Endothelial cell of umbilical vein (primary cell): ENCODE results near the gene NMNAT3. TPM values are rescaled to one million over a fixed set of nuclear protein-coding genes. Genes with fewer than 3 reads are reported as not detected.

Source experiments
- BruUV-seq: library from RNA; stranded (reverse); fragments of 400-500 nt; replicated peaks from 2 replicates; lab custom pipeline; 2021; lab: Mats Ljungman, UMichigan
- CTCF ChIA-PET: fragments of 300-600, 350-600 bp; sonication (Branson Sonifier 250); formaldehyde crosslinking; loops from one replicate; lab custom pipeline; 2021; ENCODE audit warnings: antibody characterized with exemption, inconsistent platforms; lab: Charles Lee
- POLR2A ChIA-PET: fragments of 300-600, 350-600 bp; sonication (Branson Sonifier 250); formaldehyde crosslinking; loops from one replicate; lab custom pipeline; 2021; ENCODE audit warnings: antibody characterized with exemption, inconsistent platforms; lab: Charles Lee
- DNase-seq: peaks from one replicate; pipeline ENCODE4 v3.0.0-alpha.2; 2011; ENCODE audit warnings: low read depth, low spot score
- FAIRE-seq: peaks from 2 replicates; lab custom pipeline; 2011; peaks lifted over from hg19 to GRCh38; lab: Jason Lieb, UNC
- H2AFZ ChIP-seq: 2 replicates; pipeline ENCODE4 v1.6.0; 2012; ENCODE audit warnings: low read depth, low read length, control low read depth, inconsistent platforms
- H3K27ac ChIP-seq: 2 replicates; pipeline ENCODE4 v1.5.1; 2011; ENCODE audit warnings: low read depth, mild to moderate bottlenecking, control low read depth, low read length, moderate library complexity; ENCODE audit not compliant: insufficient read depth
- H3K27me3 ChIP-seq, 2 experiments: 2 replicates each; pipeline versions ENCODE4 v1.6.0 to v1.6.1; 2011; ENCODE audit warnings: low read length in 2 of 2, mixed read lengths in 1 of 2; ENCODE audit not compliant: control insufficient read depth in 2 of 2, insufficient read depth in 2 of 2
- H3K36me3 ChIP-seq, 2 experiments: 2 replicates in 1 of 2; 3 replicates in 1 of 2; pipeline ENCODE4 v1.5.1; 2011; ENCODE audit warnings: low read length in 2 of 2, mild to moderate bottlenecking in 1 of 2, moderate library complexity in 1 of 2; ENCODE audit not compliant: control insufficient read depth in 2 of 2, insufficient read depth in 2 of 2; ENCODE audit errors: extremely low read depth in 1 of 2
- H3K4me1 ChIP-seq: 3 replicates; pipeline ENCODE4 v1.5.1; 2011; ENCODE audit warnings: mild to moderate bottlenecking, low read length; ENCODE audit not compliant: control insufficient read depth, insufficient read depth; ENCODE audit errors: extremely low read depth
- H3K4me2 ChIP-seq: 2 replicates; pipeline ENCODE4 v1.6.1; 2011; ENCODE audit warnings: low read length, control low read depth, mixed read lengths; ENCODE audit not compliant: insufficient read depth
- H3K4me3 ChIP-seq, 3 experiments: fragments of 200-600 bp in 1 of 3; sonication (generic), shearing (Covaris generic) in 1 of 3; replicated peaks in 1 of 3; 2 replicates each; pipeline ENCODE4 v1.5.1; 2011 to 2016; ENCODE audit warnings: control low read depth in 3 of 3, low read length in 3 of 3, mild to moderate bottlenecking in 2 of 3, inconsistent platforms in 1 of 3, low read depth in 1 of 3, moderate library complexity in 1 of 3; ENCODE audit not compliant: insufficient read depth in 1 of 3
- H3K79me2 ChIP-seq: 2 replicates; pipeline ENCODE4 v1.6.0; 2012; ENCODE audit warnings: low read length, inconsistent platforms; ENCODE audit not compliant: control insufficient read depth, insufficient read depth
- H3K9ac ChIP-seq: replicated peaks from 2 replicates; pipeline ENCODE3; 2011; ENCODE audit warnings: low read length, control low read depth; ENCODE audit not compliant: insufficient read depth; ENCODE audit errors: extremely low read depth
- H3K9me1 ChIP-seq: replicated peaks from 3 replicates; pipeline ENCODE4 v1.6.0; 2011; ENCODE audit warnings: mild to moderate bottlenecking, low read length; ENCODE audit not compliant: control insufficient read depth, insufficient read depth; ENCODE audit errors: extremely low read depth
- H3K9me3 ChIP-seq: replicated peaks from 2 replicates; pipeline ENCODE4 v1.5.1; 2012; ENCODE audit warnings: low read length, inconsistent platforms; ENCODE audit not compliant: control insufficient read depth, insufficient read depth
- H4K20me1 ChIP-seq: replicated peaks from 2 replicates; pipeline ENCODE3; 2011; ENCODE audit warnings: mild to moderate bottlenecking, low read length; ENCODE audit not compliant: control insufficient read depth, insufficient read depth; ENCODE audit errors: extremely low read depth
- CTCF ChIP-seq, 2 donors: IDR thresholded peaks; 1 replicate in 1 of 2; 2 replicates in 1 of 2; pipeline ENCODE4 v1.5.1; 2011; ENCODE audit warnings: low read length in 2 of 2, mild to moderate bottlenecking in 2 of 2, moderate library complexity in 2 of 2, control low read depth in 1 of 2, inconsistent platforms in 1 of 2, low read depth in 1 of 2; ENCODE audit not compliant: insufficient read depth in 1 of 2; ENCODE audit errors: extremely low read depth in 1 of 2
- EZH2 ChIP-seq: IDR thresholded peaks from 2 replicates; pipeline ENCODE4 v1.6.1; 2012; ENCODE audit warnings: borderline replicate concordance, low read depth, mild to moderate bottlenecking, moderate library complexity, low read length, inconsistent platforms; ENCODE audit not compliant: severe bottlenecking
- FOS ChIP-seq: IDR thresholded peaks from 2 replicates; pipeline ENCODE4 v1.6.1; 2011; ENCODE audit warnings: mild to moderate bottlenecking, low read length, moderate library complexity, borderline replicate concordance; ENCODE audit not compliant: insufficient read depth
- GATA2 ChIP-seq: IDR thresholded peaks from 2 replicates; pipeline ENCODE4 v1.7.0; 2011; ENCODE audit warnings: low read depth, mild to moderate bottlenecking, moderate library complexity, mixed read lengths, low read length; ENCODE audit not compliant: insufficient read length, insufficient read depth
- JUN ChIP-seq: IDR thresholded peaks from 2 replicates; pipeline ENCODE4 v1.6.1; 2011; ENCODE audit warnings: borderline replicate concordance, low read depth; ENCODE audit not compliant: insufficient read length, insufficient read depth
- MAX ChIP-seq: IDR thresholded peaks from 2 replicates; pipeline ENCODE4 v1.6.1; 2011; ENCODE audit not compliant: insufficient read depth, insufficient read length
- MYC ChIP-seq: IDR thresholded peaks from one replicate; pipeline ENCODE4 v1.6.1; 2011; ENCODE audit warnings: mild to moderate bottlenecking, low read depth, low read length
- POLR2A ChIP-seq: IDR thresholded peaks from 2 replicates; pipeline ENCODE4 v1.6.1; 2012; ENCODE audit warnings: low read depth, mild to moderate bottlenecking, control low read depth, low read length
- POLR2AphosphoS5 ChIP-seq: IDR thresholded peaks from 2 replicates; pipeline ENCODE4 v1.6.1; 2012; ENCODE audit warnings: low read depth, mild to moderate bottlenecking, control low read depth, low read length, moderate library complexity; ENCODE audit not compliant: insufficient read depth
- dilution Hi-C: fragments of 300-500 bp; cut with MboI; formaldehyde crosslinking; loops from one replicate; pipeline ENCODE4 v1.15.0; 2019; ENCODE audit warnings: low sequenced_read_pairs; ENCODE audit not compliant: extremely low pct_ligation_motif_present
- intact Hi-C: fragments of 100-400 bp; cut with micrococcal nuclease; formaldehyde crosslinking; loops from one replicate; pipeline ENCODE4 v1.10.0; 2022
- polyA plus RNA-seq, 4 experiments: library from polyadenylated mRNA; depleted of rRNA in 3 of 4; stranded (reverse) in 3 of 4; unstranded in 1 of 4; fragments of >200 nt; gene quantifications; 2 replicates each; pipeline versions ENCODE4 v1.2.1 to v1.2.3, GENCODE V29; 2011 to 2012; ENCODE audit warnings: missing spikeins in 1 of 4
- total RNA-seq: library from RNA; stranded (reverse); gene quantifications from 2 replicates; pipeline ENCODE4 v1.2.3, GENCODE V29; 2021

The NMNAT3 gene
- total and polyA plus RNA-seq, 2 donors (not counting 3 experiments of a cell fraction or from before 2014, with no cell fraction given): 0.59 to 0.60 TPM

- Histone ChIP-seq H3K36me3 (no peaks in the 10 kb centered on the region), H3K4me3 (no peak overlapping the region), H3K9me1 (no peaks in the 10 kb centered on the region), H3K27me3 (no peaks in the 10 kb centered on the region), H3K4me2 (no peak overlapping the region), H2AFZ (no peak overlapping the region), H3K9ac (no peak overlapping the region), H3K79me2 (no peaks in the 10 kb centered on the region), H4K20me1 (no peaks in the 10 kb centered on the region), H3K4me1 (no peaks in the 10 kb centered on the region), H3K27ac (no peak overlapping the region), H3K9me3 (no peaks in the 10 kb centered on the region)
- BruUV-seq: no TSS peak
- DNase-seq: no peak
- intact Hi-C loops (loop anchor here (10.0 kb wide), 1 partner anchor 703 kb away; no protein-coding TSS in a partner anchor), dilution Hi-C loops (no loop called here)
- ChIA-PET CTCF (no interaction called here), POLR2A (no interaction called here)
- FAIRE-seq: no peak
- no peak for TF ChIP-seq FOS
- TF ChIP-seq POLR2A: no peak
- no peak for TF ChIP-seq EZH2
- TF ChIP-seq JUN: no peak
- no peak for TF ChIP-seq POLR2AphosphoS5
- TF ChIP-seq GATA2: no peak
- TF ChIP-seq MAX: no peak
- TF ChIP-seq CTCF (IDR thresholded peaks at IDR 0.05; ENCODE audit: extremely low read depth in 1 of 2, insufficient read depth in 1 of 2, low read depth in 1 of 2, low read length in 2 of 2): no peak
- no peak for TF ChIP-seq MYC
Measured at GRCh38 chr3:139521816-139522215, 156.0 kb downstream of the NMNAT3 start.
